ENCODE results near the gene FERMT3.

DNA sequence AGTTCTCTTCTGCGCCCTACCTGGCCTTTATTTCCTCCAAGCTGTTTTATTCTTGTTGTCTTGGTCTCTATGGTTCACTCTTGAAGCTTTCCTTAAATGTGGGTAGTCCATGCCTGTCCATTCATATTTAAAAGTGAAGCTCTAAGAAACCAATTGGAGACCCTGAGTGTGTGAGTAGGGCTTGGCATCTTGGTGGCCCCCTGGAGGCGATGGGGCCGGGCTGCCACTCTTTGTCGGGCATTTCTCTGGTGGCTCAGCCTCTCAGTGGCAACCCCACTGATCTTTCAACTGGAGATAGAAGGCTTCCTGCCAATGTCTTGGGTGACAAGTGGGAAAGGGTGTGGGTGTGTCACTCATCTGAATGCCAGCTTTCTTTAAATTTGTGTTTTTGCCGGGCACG is 10.4 kb downstream of the FERMT3 start:
- TF ChIP-seq, protein P1, sequence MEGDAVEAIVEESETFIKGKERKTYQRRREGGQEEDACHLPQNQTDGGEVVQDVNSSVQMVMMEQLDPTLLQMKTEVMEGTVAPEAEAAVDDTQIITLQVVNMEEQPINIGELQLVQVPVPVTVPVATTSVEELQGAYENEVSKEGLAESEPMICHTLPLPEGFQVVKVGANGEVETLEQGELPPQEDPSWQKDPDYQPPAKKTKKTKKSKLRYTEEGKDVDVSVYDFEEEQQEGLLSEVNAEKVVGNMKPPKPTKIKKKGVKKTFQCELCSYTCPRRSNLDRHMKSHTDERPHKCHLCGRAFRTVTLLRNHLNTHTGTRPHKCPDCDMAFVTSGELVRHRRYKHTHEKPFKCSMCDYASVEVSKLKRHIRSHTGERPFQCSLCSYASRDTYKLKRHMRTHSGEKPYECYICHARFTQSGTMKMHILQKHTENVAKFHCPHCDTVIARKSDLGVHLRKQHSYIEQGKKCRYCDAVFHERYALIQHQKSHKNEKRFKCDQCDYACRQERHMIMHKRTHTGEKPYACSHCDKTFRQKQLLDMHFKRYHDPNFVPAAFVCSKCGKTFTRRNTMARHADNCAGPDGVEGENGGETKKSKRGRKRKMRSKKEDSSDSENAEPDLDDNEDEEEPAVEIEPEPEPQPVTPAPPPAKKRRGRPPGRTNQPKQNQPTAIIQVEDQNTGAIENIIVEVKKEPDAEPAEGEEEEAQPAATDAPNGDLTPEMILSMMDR (IDR thresholded peaks at IDR 0.05), result no peak
- no peak for TF ChIP-seq ZFX (IDR thresholded peaks at IDR 0.05; ENCODE audit: borderline replicate concordance)
